BLaER1 treated with 17β-estradiol and CSF1 and Interleukin-3, amounts not matched to agents 10 nM and 100 nM (cell line): ENCODE results near the gene MOBP.
"Not testable (repeated sequence)": the region's sequence is repeated elsewhere in the genome, so short reads cannot be mapped to it uniquely, and the experiment has no call there.

Experiments
- H3K27ac ChIP-seq, 11 experiments: shearing (Covaris generic); formaldehyde crosslinking; 2 replicates each; pipeline ENCODE4 v1.8.1; 2022
- H3K27me3 ChIP-seq, 11 experiments: shearing (Covaris generic); formaldehyde crosslinking; 2 replicates each; pipeline ENCODE4 v1.8.1; 2022
- H3K36me3 ChIP-seq, 11 experiments: shearing (Covaris generic); formaldehyde crosslinking; 2 replicates each; pipeline ENCODE4 v1.8.1; 2022
- H3K4me1 ChIP-seq, 10 experiments: shearing (Covaris generic); formaldehyde crosslinking; 2 replicates each; pipeline ENCODE4 v1.8.1; 2022
- H3K4me2 ChIP-seq, 11 experiments: shearing (Covaris generic); formaldehyde crosslinking; 2 replicates each; pipeline ENCODE4 v1.8.1; 2022
- H3K4me3 ChIP-seq, 10 experiments: shearing (Covaris generic); formaldehyde crosslinking; 2 replicates each; pipeline ENCODE4 v1.8.1; 2022
- H3K9ac ChIP-seq, 11 experiments: shearing (Covaris generic); formaldehyde crosslinking; 2 replicates each; pipeline ENCODE4 v1.8.1; 2022
- H3K9me3 ChIP-seq, 11 experiments: shearing (Covaris generic); formaldehyde crosslinking; replicated peaks in 1 of 11; 2 replicates each; pipeline ENCODE4 v1.8.1; 2022
- H4K20me1 ChIP-seq, 11 experiments: shearing (Covaris generic); formaldehyde crosslinking; 2 replicates each; pipeline ENCODE4 v1.8.1; 2022
- Cebpa-rat ChIP-seq, 11 experiments: shearing (Covaris generic); IDR thresholded peaks; 2 replicates each; pipeline ENCODE4 v1.8.1; 2022

The MOBP gene

GRCh38 chr3:39447637-39448483 is 19.6 kb upstream of the MOBP start:
- H3K4me2 ChIP-seq: 0 out of 22 replicates have a peak overlapping the region, but pooled peaks of 1 of the 11 experiments have one; percentile 39
- TF ChIP-seq Cebpa-rat (IDR thresholded peaks at IDR 0.05): no peak
- H3K4me1 ChIP-seq: peaks cover 0 to 10% (median 0%) of the 10 kb centered on the region in 10 experiments; a peak in 2 of 20 replicates
- H3K4me3 ChIP-seq: no peak overlapping the region
- H3K9ac ChIP-seq: no peak overlapping the region
- no peaks in the 10 kb centered on the region for H3K9me3 ChIP-seq
- H3K36me3 ChIP-seq: no peaks in the 10 kb centered on the region
- H3K27ac ChIP-seq: no peak overlapping the region
- no peaks in the 10 kb centered on the region for H3K27me3 ChIP-seq
- no peaks in the 10 kb centered on the region for H4K20me1 ChIP-seq

GRCh38 chr3:39448506-39449233 is 18.8 kb upstream of the MOBP start:
- no peak overlapping the region for H3K4me2 ChIP-seq
- H3K4me1 ChIP-seq: peaks cover 0 to 10% (median 0%) of the 10 kb centered on the region in 10 experiments; a peak in 2 of 20 replicates

DNA sequence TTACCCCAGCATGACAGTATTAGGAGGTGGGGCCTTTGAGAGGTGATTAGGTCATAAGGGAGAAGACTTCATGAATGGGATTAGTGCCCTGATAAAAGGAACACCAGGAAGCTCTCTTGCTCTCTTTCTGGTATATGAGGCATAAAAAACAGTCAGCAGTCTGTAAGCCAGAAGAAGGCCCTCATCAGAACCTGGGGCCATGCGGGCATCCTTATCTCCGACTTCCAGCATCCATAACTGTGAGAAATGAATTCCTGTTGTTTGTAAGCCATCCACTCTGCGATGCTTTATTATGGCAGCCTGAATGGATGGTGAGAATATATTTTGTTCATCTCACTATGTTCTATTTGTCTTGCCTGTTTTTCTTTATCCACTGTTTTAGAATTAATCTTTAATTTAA is 17.7 kb upstream of the MOBP start:
- H3K4me1 ChIP-seq: peaks cover 0 to 10% (median 0%) of the 10 kb centered on the region in 10 experiments; a peak in 2 of 20 replicates
- no peaks in the 10 kb centered on the region for H3K9me3 ChIP-seq
- H4K20me1 ChIP-seq: no peaks in the 10 kb centered on the region
- H3K4me3 ChIP-seq: no peak overlapping the region
- H3K4me2 ChIP-seq: no peak overlapping the region
- no peak for TF ChIP-seq Cebpa-rat (IDR thresholded peaks at IDR 0.05)
- H3K9ac ChIP-seq: no peak overlapping the region
- no peaks in the 10 kb centered on the region for H3K27me3 ChIP-seq
- H3K27ac ChIP-seq: no peak overlapping the region
- H3K36me3 ChIP-seq: no peaks in the 10 kb centered on the region

More at GRCh38 chr3:39448506-39449233, 18.8 kb upstream of the MOBP start:
- Histone ChIP-seq H3K27ac (no peak overlapping the region), H4K20me1 (no peaks in the 10 kb centered on the region), H3K9ac (no peak overlapping the region), H3K9me3 (no peaks in the 10 kb centered on the region), H3K27me3 (no peaks in the 10 kb centered on the region), H3K4me3 (no peak overlapping the region), H3K36me3 (no peaks in the 10 kb centered on the region)
- TF ChIP-seq Cebpa-rat (IDR thresholded peaks at IDR 0.05): no peak

DNA sequence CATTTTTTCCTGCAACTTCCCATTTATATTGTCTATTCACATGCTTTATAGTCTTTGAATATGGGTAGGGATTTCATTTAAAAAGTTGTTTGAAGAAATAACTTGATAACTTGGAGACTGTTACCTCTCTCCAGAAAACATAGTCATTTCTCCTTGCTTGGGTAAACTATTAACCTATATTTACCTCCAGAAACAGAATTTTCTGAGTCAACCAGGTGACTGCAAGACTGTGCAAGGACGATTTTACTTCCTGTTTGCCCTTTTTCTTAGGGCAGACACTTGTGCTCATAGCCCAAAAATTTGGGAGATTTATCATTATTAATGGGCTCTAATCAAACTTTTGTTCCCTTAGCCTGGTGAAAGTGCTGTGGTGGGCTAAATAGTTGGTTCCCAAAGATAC is 14.3 kb upstream of the MOBP start:
- Histone ChIP-seq H3K4me1 (no peaks in the 10 kb centered on the region), H3K36me3 (no peaks in the 10 kb centered on the region), H4K20me1 (no peaks in the 10 kb centered on the region)

DNA sequence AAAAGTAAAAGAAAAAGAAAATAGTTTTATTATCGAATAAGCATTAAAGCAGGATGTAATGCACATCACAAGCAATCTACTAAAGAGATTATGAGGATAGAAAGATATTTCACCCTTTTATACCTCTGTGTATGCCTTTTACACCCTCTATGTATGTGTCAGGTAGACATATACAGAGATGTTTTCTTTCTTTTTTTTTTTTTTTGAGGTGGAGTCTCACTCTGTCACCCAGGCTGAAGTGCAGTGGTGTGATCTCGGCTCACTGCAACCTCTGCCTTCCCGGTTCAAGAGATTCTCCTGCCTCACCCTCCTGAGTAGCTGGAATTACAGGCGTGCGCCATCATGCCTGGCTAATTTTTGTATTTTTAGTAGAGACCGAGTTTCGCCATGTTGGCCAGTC is 13.6 kb upstream of the MOBP start:
- H3K9ac ChIP-seq, H3K9me3 ChIP-seq, H3K4me3 ChIP-seq, H3K4me2 ChIP-seq, H3K36me3 ChIP-seq, H3K27ac ChIP-seq, H3K4me1 ChIP-seq, H4K20me1 ChIP-seq, H3K27me3 ChIP-seq: not testable (repeated sequence)

More for the DNA sequence above, 14.3 kb upstream of the MOBP start:
- Histone ChIP-seq H3K4me3 (no peak overlapping the region), H3K27ac (no peak overlapping the region), H3K9me3 (0 out of 22 replicates have a peak, but pooled peaks cover 0 to 3% (median 0%) of the 10 kb centered on the region in 11 experiments), H3K4me2 (no peak overlapping the region), H3K9ac (no peak overlapping the region), H3K27me3 (no peaks in the 10 kb centered on the region)
- no peak for TF ChIP-seq Cebpa-rat (IDR thresholded peaks at IDR 0.05)

DNA sequence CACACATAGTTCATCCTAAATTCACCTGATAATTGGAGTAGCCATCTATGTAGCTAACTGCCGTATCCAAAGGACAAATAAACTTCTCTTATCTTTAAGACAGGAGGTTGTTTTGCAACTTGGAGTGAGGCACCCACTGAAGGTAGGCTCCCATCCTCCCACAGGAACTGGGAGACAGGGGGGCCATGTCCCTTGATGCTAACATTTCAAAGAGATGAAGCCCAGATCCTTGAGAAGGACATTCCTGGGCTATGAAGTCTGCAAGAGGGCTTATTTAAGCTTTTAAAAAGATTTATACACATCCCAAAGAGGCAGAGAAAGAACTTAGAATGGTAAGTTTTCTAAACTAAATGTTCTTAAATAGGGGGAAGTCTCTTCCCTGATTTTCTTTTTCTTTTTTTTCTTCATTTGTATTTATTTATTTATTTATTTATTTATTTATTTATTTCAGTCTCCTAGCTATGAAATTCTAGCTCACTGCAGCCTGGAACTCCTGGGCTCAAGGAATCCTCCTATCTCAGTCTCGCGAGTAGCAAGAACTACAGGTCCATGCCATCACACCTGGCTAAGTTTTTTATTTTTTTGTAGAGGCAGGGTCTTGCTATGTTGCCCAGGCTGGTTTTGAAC is 12.8 kb upstream of the MOBP start:
- no peaks in the 10 kb centered on the region for H4K20me1 ChIP-seq
- H3K36me3 ChIP-seq: no peaks in the 10 kb centered on the region
- H3K27ac ChIP-seq: no peak overlapping the region
- no peak overlapping the region for H3K4me3 ChIP-seq
- H3K4me2 ChIP-seq: no peak overlapping the region
- H3K27me3 ChIP-seq: no peaks in the 10 kb centered on the region
- no peak overlapping the region for H3K9ac ChIP-seq
- peaks cover 0 to 12% (median 9%) of the 10 kb centered on the region in 11 experiments; a peak in 11 of 22 replicates for H3K9me3 ChIP-seq
- H3K4me1 ChIP-seq: no peaks in the 10 kb centered on the region
- TF ChIP-seq Cebpa-rat (IDR thresholded peaks at IDR 0.05): no peak

GRCh38 chr3:39456159-39456558 is 11.3 kb upstream of the MOBP start:
- no peak overlapping the region for H3K27ac ChIP-seq
- H3K27me3 ChIP-seq: no peaks in the 10 kb centered on the region
- peaks cover 0 to 12% (median 9%) of the 10 kb centered on the region in 11 experiments; a peak in 11 of 22 replicates for H3K9me3 ChIP-seq
- no peaks in the 10 kb centered on the region for H3K36me3 ChIP-seq
- H3K4me3 ChIP-seq: no peak overlapping the region
- H4K20me1 ChIP-seq: no peaks in the 10 kb centered on the region
- H3K4me2 ChIP-seq: no peak overlapping the region
- no peak overlapping the region for H3K9ac ChIP-seq
- no peak for TF ChIP-seq Cebpa-rat (IDR thresholded peaks at IDR 0.05)
- no peaks in the 10 kb centered on the region for H3K4me1 ChIP-seq

DNA sequence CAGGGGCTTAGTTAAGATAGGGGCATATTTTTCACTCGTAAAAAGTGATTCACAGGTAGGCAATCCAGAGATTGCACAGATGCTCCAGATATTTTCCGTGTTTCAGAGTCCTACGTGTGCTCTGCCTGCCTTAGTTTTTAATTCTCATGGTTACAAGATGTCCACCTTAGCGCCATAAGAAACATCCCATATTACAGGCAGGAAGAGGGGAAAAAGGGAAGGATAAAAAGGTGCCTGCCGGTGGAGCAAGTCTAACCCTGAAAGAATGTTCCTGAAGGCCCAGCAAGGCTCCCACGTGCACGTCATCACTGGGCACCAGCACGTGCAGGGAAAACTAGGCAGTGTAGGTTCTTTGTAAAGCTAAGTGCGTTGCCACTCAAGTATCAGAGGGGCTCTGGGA is 10.1 kb upstream of the MOBP start:
- no peaks in the 10 kb centered on the region for H3K4me1 ChIP-seq
- H4K20me1 ChIP-seq: no peaks in the 10 kb centered on the region
- H3K9ac ChIP-seq: no peak overlapping the region
- TF ChIP-seq Cebpa-rat (IDR thresholded peaks at IDR 0.05): no peak
- H3K9me3 ChIP-seq: peaks cover 0 to 12% (median 9%) of the 10 kb centered on the region in 11 experiments; a peak in 11 of 22 replicates
- no peaks in the 10 kb centered on the region for H3K36me3 ChIP-seq
- H3K4me3 ChIP-seq: no peak overlapping the region
- no peaks in the 10 kb centered on the region for H3K27me3 ChIP-seq
- H3K4me2 ChIP-seq: no peak overlapping the region
- no peak overlapping the region for H3K27ac ChIP-seq

GRCh38 chr3:39458579-39458978 is 8.9 kb upstream of the MOBP start:
- H3K4me1 ChIP-seq, H3K4me3 ChIP-seq, H4K20me1 ChIP-seq, H3K9ac ChIP-seq, H3K27me3 ChIP-seq, H3K36me3 ChIP-seq, H3K27ac ChIP-seq, H3K4me2 ChIP-seq: not testable (repeated sequence)
- H3K9me3 ChIP-seq: peaks cover 0 to 12% (median 9%) of the 10 kb centered on the region in 11 experiments; a peak in 11 of 22 replicates
